ENCODE measurements around the gene TAF4. TPM values are rescaled to one million over a fixed set of nuclear protein-coding genes. Genes with fewer than 3 reads are reported as not detected.

The TAF4 gene
- total and polyA plus RNA-seq, 3 donors from 2014 or later: 30.7 to 111 (median 107) TPM

GRCh38 chr20:61927193-61927825, 138.4 kb downstream of the TAF4 start:
- Histone ChIP-seq H3K36me3 (ENCODE audit: low read depth, missing control alignments) (no peaks in the 10 kb centered on the region), H3K4me3 (no peak overlapping the region), H3K4me1 (no peaks in the 10 kb centered on the region), H3K27ac (no peak overlapping the region), H3K9me3 (no peaks in the 10 kb centered on the region), H3K27me3 (no peaks in the 10 kb centered on the region)
- no peak for TF ChIP-seq POLR2A (IDR thresholded peaks at IDR 0.05)
- no peak for TF ChIP-seq CTCF (IDR thresholded peaks at IDR 0.05)
- 87 to 93% methylated on average over 11 to 21 of the region's 21 CpGs for WGBS, 2 donors
- intact Hi-C loops (cut with DNase I; ENCODE audit: low total_unique reads): no loop called here
- no peak for DNase-seq

GRCh38 chr20:61926796-61927192, 138.9 kb downstream of the TAF4 start:
- no peak overlapping the region for H3K4me3 ChIP-seq
- peaks cover 3% of the 10 kb centered on the region for H3K4me1 ChIP-seq
- H3K27me3 ChIP-seq: no peaks in the 10 kb centered on the region
- no peaks in the 10 kb centered on the region for H3K36me3 ChIP-seq (ENCODE audit: low read depth, missing control alignments)
- WGBS, 2 donors: 93 to 94% methylated on average over 23 of the region's 23 CpGs
- no peak overlapping the region for H3K27ac ChIP-seq
- TF ChIP-seq CTCF (IDR thresholded peaks at IDR 0.05) (no peak), POLR2A (IDR thresholded peaks at IDR 0.05) (no peak)
- H3K9me3 ChIP-seq: no peaks in the 10 kb centered on the region
- intact Hi-C loops (cut with DNase I; ENCODE audit: low total_unique reads): no loop called here
- no peak for DNase-seq

- Histone ChIP-seq H3K36me3 (ENCODE audit: low read depth, missing control alignments) (no peaks in the 10 kb centered on the region), H3K4me1 (peaks cover 3% of the 10 kb centered on the region), H3K9me3 (no peaks in the 10 kb centered on the region), H3K27ac (no peak overlapping the region), H3K4me3 (no peak overlapping the region), H3K27me3 (no peaks in the 10 kb centered on the region)
- intact Hi-C loops (cut with DNase I; ENCODE audit: low total_unique reads): no loop called here
- TF ChIP-seq POLR2A (IDR thresholded peaks at IDR 0.05) (no peak), CTCF (IDR thresholded peaks at IDR 0.05) (no peak)
- 93 to 94% methylated on average over 14 of the region's 14 CpGs for WGBS, 2 donors
- no peak for DNase-seq
These were observed 139.4 kb downstream of the TAF4 start for GRCh38 chr20:61926253-61926613.

- H3K4me1 ChIP-seq: peaks cover 3% of the 10 kb centered on the region
- H3K27ac ChIP-seq: no peak overlapping the region
- H3K4me3 ChIP-seq: no peak overlapping the region
- no peaks in the 10 kb centered on the region for H3K36me3 ChIP-seq (ENCODE audit: low read depth, missing control alignments)
- intact Hi-C loops (cut with DNase I; ENCODE audit: low total_unique reads): no loop called here
- H3K27me3 ChIP-seq: no peaks in the 10 kb centered on the region
- no peaks in the 10 kb centered on the region for H3K9me3 ChIP-seq
- DNase-seq: no peak
- 72 to 81% methylated on average over 15 to 21 of the region's 21 CpGs for WGBS, 2 donors
- TF ChIP-seq CTCF (IDR thresholded peaks at IDR 0.05) (no peak), POLR2A (IDR thresholded peaks at IDR 0.05) (no peak)
These were observed 140.0 kb downstream of the TAF4 start for GRCh38 chr20:61925555-61926252.

All from testis (tissue), 3 donors.